Measurements from ENCODE around the gene RALGPS1. TPM values are rescaled to one million over a fixed set of nuclear protein-coding genes. Genes with fewer than 3 reads are reported as not detected.

The RALGPS1 gene
- total and polyA plus RNA-seq, 5 donors from 2014 or later, result 1.8 to 10.3 (median 3.3) TPM

- H3K27ac Mint-ChIP-seq, result no peak overlapping the region
- Histone ChIP-seq H3K27ac (ENCODE audit: insufficient read depth, low read length, poor library complexity, severe bottlenecking) (no peak overlapping the region), H3K4me3 (ENCODE audit: low read depth, low read length) (no peak overlapping the region), H3K9me3 (ENCODE audit: control insufficient read depth in 2 of 2, low read length in 2 of 2) (no peaks in the 10 kb centered on the region), H3K36me3 (ENCODE audit: control insufficient read depth, insufficient read depth, low read length) (no peaks in the 10 kb centered on the region), H3K4me1 (ENCODE audit: control insufficient read depth, insufficient read depth, low read length, poor library complexity, severe bottlenecking) (no peaks in the 10 kb centered on the region), H3K27me3 (ENCODE audit: control insufficient read depth, insufficient read depth, low read length) (no peaks in the 10 kb centered on the region)
- peaks cover 0 to 2% (median 0%) of the 10 kb centered on the region in 4 donors for H3K4me1 Mint-ChIP-seq
- H3K36me3 Mint-ChIP-seq, result peaks cover 8% of the 10 kb centered on the region
- no peak for DNase-seq
- no peak overlapping the region for H3K4me3 Mint-ChIP-seq
- no peaks in the 10 kb centered on the region for H3K27me3 Mint-ChIP-seq
- ATAC-seq (ENCODE audit: low read depth in 2 of 2), result no peak
- no peaks in the 10 kb centered on the region for H3K9me3 Mint-ChIP-seq
These were observed 123.9 kb downstream of the RALGPS1 start for GRCh38 chr9:127038531-127038930.

DNA sequence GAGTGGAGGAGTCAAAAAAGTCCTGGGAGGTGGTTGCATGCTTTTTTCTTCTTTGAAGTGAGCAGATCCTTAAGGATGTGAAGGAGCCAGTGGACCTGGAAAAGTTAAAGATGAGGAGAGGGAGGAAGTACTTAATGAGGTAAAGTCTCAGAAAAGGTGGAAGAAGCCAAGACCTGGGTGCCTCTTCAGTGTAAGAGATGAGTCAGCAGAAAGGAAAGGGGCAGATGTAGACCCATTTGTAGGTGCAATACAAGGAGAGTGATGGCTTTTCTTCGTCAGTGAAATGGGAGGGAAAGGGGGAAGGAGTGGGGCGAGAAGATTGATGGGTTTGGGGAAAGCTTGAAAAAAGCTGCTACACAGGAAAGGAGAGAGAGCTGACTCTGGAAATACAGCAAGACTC, 124.9 kb downstream of the RALGPS1 start:
- no peak overlapping the region for H3K4me3 Mint-ChIP-seq
- ATAC-seq (ENCODE audit: low read depth in 2 of 2), result no peak

GRCh38 chr9:127045148-127045547, 130.6 kb downstream of the RALGPS1 start:
- Mint-ChIP-seq H3K27me3 (no peaks in the 10 kb centered on the region), H3K36me3 (peaks cover 3% of the 10 kb centered on the region), H3K27ac (no peak overlapping the region), H3K9me3 (no peaks in the 10 kb centered on the region), H3K4me1 (peaks cover 7 to 16% (median 7%) of the 10 kb centered on the region in 4 donors), H3K4me3 (no peak overlapping the region)
- DNase-seq, result no peak
- no peak overlapping the region for H3K4me3 ChIP-seq (ENCODE audit: low read depth, low read length)
- no peaks in the 10 kb centered on the region for H3K9me3 ChIP-seq (ENCODE audit: control insufficient read depth in 2 of 2, low read length in 2 of 2)
- H3K36me3 ChIP-seq (ENCODE audit: control insufficient read depth, insufficient read depth, low read length), result no peaks in the 10 kb centered on the region
- H3K4me1 ChIP-seq (ENCODE audit: control insufficient read depth, insufficient read depth, low read length, poor library complexity, severe bottlenecking), result peaks cover 7% of the 10 kb centered on the region
- H3K27me3 ChIP-seq (ENCODE audit: control insufficient read depth, insufficient read depth, low read length), result no peaks in the 10 kb centered on the region
- H3K27ac ChIP-seq (ENCODE audit: insufficient read depth, low read length, poor library complexity, severe bottlenecking), result no peak overlapping the region
- no peak for ATAC-seq (ENCODE audit: low read depth in 2 of 2)

More for the DNA sequence above, 124.9 kb downstream of the RALGPS1 start:
- Histone ChIP-seq H3K27me3 (ENCODE audit: control insufficient read depth, insufficient read depth, low read length) (no peaks in the 10 kb centered on the region), H3K4me3 (ENCODE audit: low read depth, low read length) (no peak overlapping the region), H3K4me1 (ENCODE audit: control insufficient read depth, insufficient read depth, low read length, poor library complexity, severe bottlenecking) (no peaks in the 10 kb centered on the region), H3K9me3 (ENCODE audit: control insufficient read depth in 2 of 2, low read length in 2 of 2) (no peaks in the 10 kb centered on the region), H3K27ac (ENCODE audit: insufficient read depth, low read length, poor library complexity, severe bottlenecking) (no peak overlapping the region), H3K36me3 (ENCODE audit: control insufficient read depth, insufficient read depth, low read length) (no peaks in the 10 kb centered on the region)
- no peak for DNase-seq
- no peaks in the 10 kb centered on the region for H3K27me3 Mint-ChIP-seq
- H3K27ac Mint-ChIP-seq, result no peak overlapping the region
- peaks cover 0 to 2% (median 0%) of the 10 kb centered on the region in 4 donors for H3K4me1 Mint-ChIP-seq
- H3K9me3 Mint-ChIP-seq, result no peaks in the 10 kb centered on the region
- H3K36me3 Mint-ChIP-seq, result peaks cover 8% of the 10 kb centered on the region

GRCh38 chr9:127047971-127048370, 133.4 kb downstream of the RALGPS1 start:
- Mint-ChIP-seq H3K36me3 (peaks cover 2% of the 10 kb centered on the region), H3K27ac (no peak overlapping the region), H3K4me3 (no peak overlapping the region), H3K4me1 (peaks cover 6 to 16% (median 7%) of the 10 kb centered on the region in 4 donors), H3K9me3 (no peaks in the 10 kb centered on the region), H3K27me3 (no peaks in the 10 kb centered on the region)
- no peaks in the 10 kb centered on the region for H3K36me3 ChIP-seq (ENCODE audit: control insufficient read depth, insufficient read depth, low read length)
- H3K27ac ChIP-seq (ENCODE audit: insufficient read depth, low read length, poor library complexity, severe bottlenecking), result no peak overlapping the region
- H3K9me3 ChIP-seq (ENCODE audit: control insufficient read depth in 2 of 2, low read length in 2 of 2), result no peaks in the 10 kb centered on the region
- DNase-seq (no peak), ATAC-seq (ENCODE audit: low read depth in 2 of 2) (no peak)
- H3K4me3 ChIP-seq (ENCODE audit: low read depth, low read length), result no peak overlapping the region
- peaks cover 7% of the 10 kb centered on the region for H3K4me1 ChIP-seq (ENCODE audit: control insufficient read depth, insufficient read depth, low read length, poor library complexity, severe bottlenecking)
- no peaks in the 10 kb centered on the region for H3K27me3 ChIP-seq (ENCODE audit: control insufficient read depth, insufficient read depth, low read length)

GRCh38 chr9:127049044-127049443, 134.5 kb downstream of the RALGPS1 start:
- no peaks in the 10 kb centered on the region for H3K9me3 Mint-ChIP-seq
- Histone ChIP-seq H3K27ac (ENCODE audit: insufficient read depth, low read length, poor library complexity, severe bottlenecking) (no peak overlapping the region), H3K4me3 (ENCODE audit: low read depth, low read length) (peak overlapping the region; percentile 23), H3K4me1 (ENCODE audit: control insufficient read depth, insufficient read depth, low read length, poor library complexity, severe bottlenecking) (peaks cover 7% of the 10 kb centered on the region), H3K27me3 (ENCODE audit: control insufficient read depth, insufficient read depth, low read length) (no peaks in the 10 kb centered on the region), H3K9me3 (ENCODE audit: control insufficient read depth in 2 of 2, low read length in 2 of 2) (no peaks in the 10 kb centered on the region), H3K36me3 (ENCODE audit: control insufficient read depth, insufficient read depth, low read length) (peaks cover 2% of the 10 kb centered on the region)
- H3K27ac Mint-ChIP-seq, result no peak overlapping the region
- ATAC-seq (ENCODE audit: low read depth in 2 of 2) (peak; percentile 47 to 74), DNase-seq (peak in 2 of 3 donors; percentile 3 to 34)
- peaks cover 6 to 16% (median 7%) of the 10 kb centered on the region in 4 donors for H3K4me1 Mint-ChIP-seq
- no peaks in the 10 kb centered on the region for H3K27me3 Mint-ChIP-seq
- H3K4me3 Mint-ChIP-seq, result peak overlapping the region in 1 of 4 donors; percentile 2
- peaks cover 3% of the 10 kb centered on the region for H3K36me3 Mint-ChIP-seq

DNA sequence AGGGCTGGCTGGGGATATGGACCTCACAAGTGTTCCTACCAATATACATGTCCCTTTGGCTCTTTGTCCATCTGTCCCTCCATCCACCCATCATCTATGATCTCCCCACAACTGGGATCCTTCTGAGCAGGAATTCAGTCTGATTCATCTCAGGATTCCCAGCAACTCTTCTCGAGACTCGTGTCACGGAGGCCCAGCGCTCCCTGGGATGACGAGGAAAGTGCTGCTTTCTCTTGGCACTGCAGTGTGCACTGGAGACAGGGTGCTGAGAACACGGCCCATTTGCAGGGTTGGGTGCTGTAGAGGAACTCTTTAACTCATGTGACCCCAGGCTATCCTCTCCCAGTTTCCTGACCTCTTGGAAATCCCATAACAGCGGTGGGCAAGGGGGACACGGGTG, 135.0 kb downstream of the RALGPS1 start:
- Mint-ChIP-seq H3K36me3 (peaks cover 3% of the 10 kb centered on the region), H3K9me3 (no peaks in the 10 kb centered on the region), H3K27ac (peak overlapping the region in 1 of 3 donors; percentile 34), H3K4me1 (peaks cover 6 to 16% (median 7%) of the 10 kb centered on the region in 4 donors), H3K4me3 (no peak overlapping the region), H3K27me3 (no peaks in the 10 kb centered on the region)
- Histone ChIP-seq H3K27ac (ENCODE audit: insufficient read depth, low read length, poor library complexity, severe bottlenecking) (no peak overlapping the region), H3K9me3 (ENCODE audit: control insufficient read depth in 2 of 2, low read length in 2 of 2) (no peaks in the 10 kb centered on the region), H3K4me1 (ENCODE audit: control insufficient read depth, insufficient read depth, low read length, poor library complexity, severe bottlenecking) (peaks cover 7% of the 10 kb centered on the region), H3K27me3 (ENCODE audit: control insufficient read depth, insufficient read depth, low read length) (no peaks in the 10 kb centered on the region), H3K36me3 (ENCODE audit: control insufficient read depth, insufficient read depth, low read length) (peaks cover 2% of the 10 kb centered on the region), H3K4me3 (ENCODE audit: low read depth, low read length) (no peak overlapping the region)
- no peak for DNase-seq
- no peak for ATAC-seq (ENCODE audit: low read depth in 2 of 2)

GRCh38 chr9:127050152-127050551, 135.6 kb downstream of the RALGPS1 start:
- Histone ChIP-seq H3K27ac (ENCODE audit: insufficient read depth, low read length, poor library complexity, severe bottlenecking) (no peak overlapping the region), H3K4me1 (ENCODE audit: control insufficient read depth, insufficient read depth, low read length, poor library complexity, severe bottlenecking) (peaks cover 7% of the 10 kb centered on the region), H3K27me3 (ENCODE audit: control insufficient read depth, insufficient read depth, low read length) (no peaks in the 10 kb centered on the region), H3K4me3 (ENCODE audit: low read depth, low read length) (no peak overlapping the region), H3K36me3 (ENCODE audit: control insufficient read depth, insufficient read depth, low read length) (peaks cover 2% of the 10 kb centered on the region), H3K9me3 (ENCODE audit: control insufficient read depth in 2 of 2, low read length in 2 of 2) (no peaks in the 10 kb centered on the region)
- Mint-ChIP-seq H3K4me3 (no peak overlapping the region), H3K36me3 (peaks cover 3% of the 10 kb centered on the region), H3K9me3 (no peaks in the 10 kb centered on the region), H3K4me1 (peaks cover 6 to 16% (median 7%) of the 10 kb centered on the region in 4 donors), H3K27ac (peak overlapping the region in 2 of 3 donors; percentile 29 to 70), H3K27me3 (no peaks in the 10 kb centered on the region)
- ATAC-seq (ENCODE audit: low read depth in 2 of 2) (no peak), DNase-seq (no peak)

GRCh38 chr9:127050591-127051001, 136.0 kb downstream of the RALGPS1 start:
- Histone ChIP-seq H3K9me3 (ENCODE audit: control insufficient read depth in 2 of 2, low read length in 2 of 2) (no peaks in the 10 kb centered on the region), H3K4me3 (ENCODE audit: low read depth, low read length) (no peak overlapping the region), H3K27me3 (ENCODE audit: control insufficient read depth, insufficient read depth, low read length) (no peaks in the 10 kb centered on the region), H3K4me1 (ENCODE audit: control insufficient read depth, insufficient read depth, low read length, poor library complexity, severe bottlenecking) (peaks cover 7% of the 10 kb centered on the region), H3K36me3 (ENCODE audit: control insufficient read depth, insufficient read depth, low read length) (peaks cover 2% of the 10 kb centered on the region), H3K27ac (ENCODE audit: insufficient read depth, low read length, poor library complexity, severe bottlenecking) (no peak overlapping the region)
- DNase-seq (no peak), ATAC-seq (ENCODE audit: low read depth in 2 of 2) (no peak)
- Mint-ChIP-seq H3K4me3 (no peak overlapping the region), H3K9me3 (no peaks in the 10 kb centered on the region), H3K36me3 (peaks cover 3% of the 10 kb centered on the region), H3K27ac (peak overlapping the region in 1 of 3 donors; percentile 28), H3K27me3 (no peaks in the 10 kb centered on the region), H3K4me1 (peaks cover 6 to 16% (median 7%) of the 10 kb centered on the region in 4 donors)

Measured in CD4-positive, CD25-positive, alpha-beta regulatory T cell (primary cell).